Nephron (organoid): ENCODE measurements around the gene MLLT11.

Experiments
- H3K27ac Mint-ChIP-seq, 3 experiments: 2 replicates each; pipeline ENCODE4 v1.8.0; 2020; ENCODE audit warnings: mixed read lengths in 3 of 3, mild to moderate bottlenecking in 2 of 3, moderate library complexity in 1 of 3
- H3K27me3 Mint-ChIP-seq: 2 replicates; pipeline ENCODE4 v1.8.0; 2021; ENCODE audit warnings: low read depth, mild to moderate bottlenecking, moderate library complexity, mixed read lengths
- H3K36me3 Mint-ChIP-seq: 2 replicates; pipeline ENCODE4 v1.8.0; 2020; ENCODE audit warnings: low read depth, mixed read lengths
- H3K4me1 Mint-ChIP-seq: 2 replicates; pipeline ENCODE4 v1.8.0; 2020; ENCODE audit warnings: mixed read lengths
- H3K4me3 Mint-ChIP-seq, 3 experiments: 2 replicates each; pipeline ENCODE4 v1.8.0; 2020; ENCODE audit warnings: mild to moderate bottlenecking in 3 of 3, mixed read lengths in 3 of 3, moderate library complexity in 2 of 3
- H3K9me3 Mint-ChIP-seq: 2 replicates; pipeline ENCODE4 v1.8.0; 2020; ENCODE audit warnings: mixed read lengths
- CTCF ChIP-seq, 3 experiments: fragments of 200-600 bp; sonication (generic); IDR thresholded peaks; one replicate each; pipeline ENCODE4 v1.5.0; 2021; ENCODE audit warnings: antibody characterized with exemption in 3 of 3; ENCODE audit not compliant: unreplicated experiment in 3 of 3

MLLT11 gene

GRCh38 chr1:151058692-151059091 is 1.5 kb upstream of the MLLT11 start:
- no peaks in the 10 kb centered on the region for H3K27me3 Mint-ChIP-seq
- peaks cover 45% of the 10 kb centered on the region for H3K4me1 Mint-ChIP-seq
- no peak for TF ChIP-seq CTCF (IDR thresholded peaks at IDR 0.05; ENCODE audit: unreplicated experiment in 3 of 3)
- peak overlapping the region; percentile 90 to 97 (median 94) for H3K4me3 Mint-ChIP-seq
- H3K36me3 Mint-ChIP-seq, result peaks cover 24% of the 10 kb centered on the region
- H3K9me3 Mint-ChIP-seq, result no peaks in the 10 kb centered on the region
- H3K27ac Mint-ChIP-seq, result peak overlapping the region; percentile 92 to 98 (median 95)

- TF ChIP-seq CTCF (IDR thresholded peaks at IDR 0.05; ENCODE audit: unreplicated experiment in 3 of 3), result peak; percentile 79 to 82 (median 82)
- no peaks in the 10 kb centered on the region for H3K9me3 Mint-ChIP-seq
- H3K27me3 Mint-ChIP-seq, result no peaks in the 10 kb centered on the region
- H3K27ac Mint-ChIP-seq, result peak within 1 kb of the TSS; percentile 92 to 98 (median 95)
- H3K4me1 Mint-ChIP-seq, result peaks cover 48% of the 10 kb centered on the region
- peaks cover 24% of the 10 kb centered on the region for H3K36me3 Mint-ChIP-seq
- H3K4me3 Mint-ChIP-seq, result peak within 1 kb of the TSS; percentile 90 to 97 (median 94)
These were observed 839 bp upstream of the MLLT11 start, which contains the start of gene CDC42SE1 for GRCh38 chr1:151059109-151060006. Gene CDC42SE1 (minus strand): TSS chr1:151059622. CDS start chr1:151055730, 3,892 bp downstream.

GRCh38 chr1:151060657-151061421 is 642 bp downstream of the MLLT11 start:
- H3K27me3 Mint-ChIP-seq, result no peaks in the 10 kb centered on the region
- peaks cover 22% of the 10 kb centered on the region for H3K36me3 Mint-ChIP-seq
- peak overlapping the region; percentile 90 to 97 (median 94) for H3K4me3 Mint-ChIP-seq
- TF ChIP-seq CTCF (IDR thresholded peaks at IDR 0.05; ENCODE audit: unreplicated experiment in 3 of 3), result no peak
- no peaks in the 10 kb centered on the region for H3K9me3 Mint-ChIP-seq
- H3K27ac Mint-ChIP-seq, result peak overlapping the region; percentile 92 to 98 (median 95)
- peaks cover 58% of the 10 kb centered on the region for H3K4me1 Mint-ChIP-seq

- H3K4me1 Mint-ChIP-seq, result peaks cover 50% of the 10 kb centered on the region
- TF ChIP-seq CTCF (IDR thresholded peaks at IDR 0.05; ENCODE audit: unreplicated experiment in 3 of 3), result no peak
- no peaks in the 10 kb centered on the region for H3K27me3 Mint-ChIP-seq
- no peaks in the 10 kb centered on the region for H3K9me3 Mint-ChIP-seq
- H3K27ac Mint-ChIP-seq, result peak overlapping the region; percentile 92 to 98 (median 95)
- peak overlapping the region; percentile 90 to 97 (median 94) for H3K4me3 Mint-ChIP-seq
- peaks cover 24% of the 10 kb centered on the region for H3K36me3 Mint-ChIP-seq
These were observed 1.5 kb downstream of the MLLT11 start for GRCh38 chr1:151061704-151062103.

GRCh38 chr1:151062741-151063371 is 2.7 kb downstream of the MLLT11 start:
- Mint-ChIP-seq H3K9me3 (no peaks in the 10 kb centered on the region), H3K4me1 (peaks cover 41% of the 10 kb centered on the region), H3K27me3 (no peaks in the 10 kb centered on the region), H3K36me3 (peaks cover 22% of the 10 kb centered on the region), H3K4me3 (peak overlapping the region; percentile 90 to 97 (median 94)), H3K27ac (peak overlapping the region; percentile 92 to 98 (median 95))
- no peak for TF ChIP-seq CTCF (IDR thresholded peaks at IDR 0.05; ENCODE audit: unreplicated experiment in 3 of 3)
